Aorta (tissue), 5 donors: ENCODE measurements around the gene REN. TPM values are rescaled to one million over a fixed set of nuclear protein-coding genes. Genes with fewer than 3 reads are reported as not detected.
A peak's percentile ranks its signal among the peaks of the same experiment; 100 is the strongest.

Experiments used
- ATAC-seq: fragments of 200-7000 bp; cut with Tn5 transposase; one replicate; pipeline ENCODE4 v1.9.1; 2022; ENCODE audit warnings: moderate library complexity; ENCODE audit not compliant: low FRiP score
- DNase-seq, 2 donors: peaks; one replicate each; pipeline ENCODE4 v3.0.0-alpha.2; 2020
- H3K27ac ChIP-seq, 2 donors: one replicate each; pipeline ENCODE4 v1.5.1; 2013; ENCODE audit warnings: low read length in 2 of 2, mild to moderate bottlenecking in 2 of 2, moderate library complexity in 2 of 2, control low read depth in 1 of 2, inconsistent platforms in 1 of 2, low read depth in 1 of 2
- H3K27me3 ChIP-seq, 2 donors: one replicate each; pipeline ENCODE4 v1.6.1; 2013; ENCODE audit warnings: control low read depth in 1 of 2, low read length in 1 of 2, mild to moderate bottlenecking in 1 of 2, moderate library complexity in 1 of 2; ENCODE audit not compliant: insufficient read depth in 2 of 2, control insufficient read depth in 1 of 2
- H3K36me3 ChIP-seq, 2 donors: one replicate each; pipeline ENCODE4 v1.6.1; 2013; ENCODE audit warnings: control low read depth in 1 of 2, low read length in 1 of 2, mild to moderate bottlenecking in 1 of 2; ENCODE audit not compliant: insufficient read depth in 2 of 2, control insufficient read depth in 1 of 2
- H3K4me1 ChIP-seq, 2 donors: one replicate each; pipeline ENCODE4 v1.6.1; 2013; ENCODE audit warnings: low read length in 2 of 2, control low read depth in 1 of 2, mild to moderate bottlenecking in 1 of 2, moderate library complexity in 1 of 2; ENCODE audit not compliant: insufficient read depth in 2 of 2, control insufficient read depth in 1 of 2
- H3K4me3 ChIP-seq, 2 donors: one replicate each; pipeline ENCODE4 v1.5.1; 2013; ENCODE audit warnings: low read length in 2 of 2, control low read depth in 1 of 2, mild to moderate bottlenecking in 1 of 2
- H3K9me3 ChIP-seq: one replicate; pipeline ENCODE4 v1.6.1; 2013; ENCODE audit warnings: mild to moderate bottlenecking, low read length; ENCODE audit not compliant: control insufficient read depth
- WGBS, 2 donors: extraction: QIAGEN DNeasy Blood & Tissue Kit; methylation state at CpG; one replicate each; pipeline ENCODE4 v1.1.7; 2013; 5-methylcytosine and 5-hydroxymethylcytosine counted together
- intact Hi-C, 2 donors: fragments of 100-400 bp; cut with DNase I; formaldehyde crosslinking; loops; one replicate each; pipeline versions ENCODE4 v1.14.2 to v1.15.0; 2022
- polyA plus RNA-seq, 2 donors: library from polyadenylated mRNA; stranded (reverse); fragments of 200-250 nt; gene quantifications; one replicate each; pipeline ENCODE4 v1.2.3, GENCODE V29; 2013
- total RNA-seq, 2 donors: library from RNA; stranded (reverse); fragmentation: NEBNext Ultra II Directional; extraction: Animal tissue kit (Norgen Biotek cat#: 25700); gene quantifications; one replicate each; pipeline ENCODE4 v1.2.1, GENCODE V29; 2021
- donor health status: healthy with polysubstance abuse.
- donor health status: Bipolar disorder and iron deficiency.
- donor health status: DM: no; HTN: no; CAD: no.
- donor health status: DM: no; HTN: no; CAD: no.
- donor health status: DM: yes; HTN: yes; CAD: no.

REN gene
- total and polyA plus RNA-seq, 4 donors, result not detected

- intact Hi-C loops, result no loop called here
- Histone ChIP-seq H3K4me3 (peak overlapping the region; percentile 67 to 87), H3K27ac (peak overlapping the region in 1 of 2 donors; percentile 17), H3K27me3 (no peaks in the 10 kb centered on the region), H3K9me3 (no peaks in the 10 kb centered on the region), H3K36me3 (no peaks in the 10 kb centered on the region), H3K4me1 (peaks cover 0 to 1% of the 10 kb centered on the region in 2 donors)
- ATAC-seq, result no peak
- peak in 1 of 2 donors; percentile 50 for DNase-seq
- WGBS, 2 donors, result 15% methylated on average over 24 to 25 of the region's 25 CpGs
These were observed 13.7 kb downstream of the REN start for GRCh38 chr1:204152310-204153044.

- Histone ChIP-seq H3K27me3 (no peaks in the 10 kb centered on the region), H3K36me3 (no peaks in the 10 kb centered on the region), H3K9me3 (no peaks in the 10 kb centered on the region), H3K4me1 (peaks cover 0 to 1% of the 10 kb centered on the region in 2 donors), H3K27ac (peak within 1 kb of the TSS in 1 of 2 donors; percentile 77), H3K4me3 (peak within 1 kb of the TSS; percentile 67 to 87)
- WGBS, 2 donors, result 0 to 1% methylated on average over 35 to 94 of the region's 94 CpGs
- intact Hi-C loops, result no loop called here
- DNase-seq (peak; percentile 78 to 92), ATAC-seq (peak; percentile 67)
These were observed 14.4 kb downstream of the REN start, which contains the start of gene ETNK2 for GRCh38 chr1:204151552-204152309. TSS of gene ETNK2 (minus strand) at chr1:204152044. CDS start at chr1:204151852, 192 bp downstream.

GRCh38 chr1:204150702-204151551 lies 15.2 kb downstream of the REN start:
- intact Hi-C loops, result no loop called here
- ATAC-seq (peak; percentile 36), DNase-seq (no peak)
- H3K27ac ChIP-seq, result peak overlapping the region in 1 of 2 donors; percentile 77
- peak overlapping the region; percentile 67 to 87 for H3K4me3 ChIP-seq
- H3K36me3 ChIP-seq, result no peaks in the 10 kb centered on the region
- peaks cover 0 to 1% of the 10 kb centered on the region in 2 donors for H3K4me1 ChIP-seq
- no peaks in the 10 kb centered on the region for H3K27me3 ChIP-seq
- H3K9me3 ChIP-seq, result no peaks in the 10 kb centered on the region
- 28 to 37% methylated on average over 24 to 33 of the region's 33 CpGs for WGBS, 2 donors

GRCh38 chr1:204149635-204150565 lies 16.2 kb downstream of the REN start:
- intact Hi-C loops, result no loop called here
- WGBS, 2 donors, result 74 to 85% methylated on average over 16 of the region's 16 CpGs
- Histone ChIP-seq H3K36me3 (no peaks in the 10 kb centered on the region), H3K9me3 (no peaks in the 10 kb centered on the region), H3K4me3 (no peak overlapping the region), H3K4me1 (peaks cover 0 to 1% of the 10 kb centered on the region in 2 donors), H3K27me3 (no peaks in the 10 kb centered on the region), H3K27ac (peak overlapping the region in 1 of 2 donors; percentile 11)
- ATAC-seq (no peak), DNase-seq (peak in 1 of 2 donors; percentile 63)

GRCh38 chr1:204149107-204149506 lies 17.0 kb downstream of the REN start:
- intact Hi-C loops, result no loop called here
- DNase-seq, result peak in 1 of 2 donors; percentile 28
- H3K4me1 ChIP-seq, result peaks cover 0 to 1% of the 10 kb centered on the region in 2 donors

GRCh38 chr1:204147406-204148383 lies 18.4 kb downstream of the REN start:
- peak in 1 of 2 donors; percentile 61 for DNase-seq
- intact Hi-C loops, result no loop called here
- H3K4me1 ChIP-seq, result peaks cover 0 to 1% of the 10 kb centered on the region in 2 donors
- H3K4me3 ChIP-seq, result no peak overlapping the region
- no peak overlapping the region for H3K27ac ChIP-seq
- no peaks in the 10 kb centered on the region for H3K27me3 ChIP-seq
- no peaks in the 10 kb centered on the region for H3K36me3 ChIP-seq
- no peak for ATAC-seq
- 83 to 84% methylated on average over 13 of the region's 13 CpGs for WGBS, 2 donors
- no peaks in the 10 kb centered on the region for H3K9me3 ChIP-seq

More at GRCh38 chr1:204149107-204149506, 17.0 kb downstream of the REN start:
- no peak for ATAC-seq
- Histone ChIP-seq H3K9me3 (no peaks in the 10 kb centered on the region), H3K4me3 (no peak overlapping the region), H3K36me3 (no peaks in the 10 kb centered on the region), H3K27ac (no peak overlapping the region), H3K27me3 (no peaks in the 10 kb centered on the region)
- WGBS, 2 donors, result 53% methylated on average over 2 of the region's 2 CpGs

- Histone ChIP-seq H3K36me3 (peaks cover 0 to under 1% of the 10 kb centered on the region in 2 donors), H3K27ac (no peak overlapping the region), H3K4me3 (no peak overlapping the region), H3K4me1 (peaks cover 0 to 1% of the 10 kb centered on the region in 2 donors), H3K9me3 (no peaks in the 10 kb centered on the region), H3K27me3 (no peaks in the 10 kb centered on the region)
- intact Hi-C loops, result no loop called here
- WGBS, 2 donors, result 76 to 79% methylated on average over 7 of the region's 7 CpGs
- DNase-seq (peak; percentile 24 to 55), ATAC-seq (no peak)
These were observed 19.2 kb downstream of the REN start for GRCh38 chr1:204146965-204147364.
